Measurements from ENCODE around the gene HGD. TPM values are rescaled to one million over a fixed set of nuclear protein-coding genes. Genes with fewer than 3 reads are reported as not detected.

Gene HGD
- total and polyA plus RNA-seq, 2 of the 13 experiments (the other 11 are each of a cell fraction or from before 2014, with no cell fraction given), result 265 to 398 TPM

DNA sequence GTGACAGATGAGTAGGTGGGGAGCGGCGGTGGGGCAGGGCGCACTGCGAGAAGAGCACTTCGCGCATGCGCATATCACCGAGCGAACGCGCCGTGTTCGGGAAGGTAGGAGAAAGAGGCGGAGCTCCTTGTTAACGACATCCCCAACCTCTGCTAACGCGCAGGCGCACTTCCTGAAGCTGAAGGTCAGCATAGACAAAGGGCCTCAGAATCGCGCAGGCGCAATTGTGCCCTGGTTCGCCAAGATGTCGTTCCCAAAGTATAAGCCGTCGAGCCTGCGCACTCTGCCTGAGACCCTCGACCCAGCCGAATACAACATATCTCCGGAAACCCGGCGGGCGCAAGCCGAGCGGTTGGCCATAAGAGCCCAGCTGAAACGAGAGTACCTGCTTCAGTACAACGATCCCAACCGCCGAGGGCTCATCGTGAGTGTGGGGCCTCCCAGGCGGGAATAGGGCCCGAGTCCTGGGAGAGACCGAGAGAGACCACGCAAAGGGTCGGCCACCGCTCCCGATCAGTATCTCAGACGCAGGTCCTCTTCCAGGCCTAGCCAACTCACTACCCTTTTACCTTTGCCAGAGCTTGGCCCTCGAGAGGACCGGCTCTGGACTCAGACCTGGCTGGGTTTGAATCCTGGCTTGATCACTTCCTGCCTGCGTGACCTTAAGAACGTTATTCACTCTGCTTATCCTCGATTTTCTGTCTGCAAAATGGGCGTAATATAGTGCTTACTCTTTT is 85.8 kb downstream of the HGD start, which contains the start of gene NDUFB4 (continued):
- TF ChIP-seq, protein P1, sequence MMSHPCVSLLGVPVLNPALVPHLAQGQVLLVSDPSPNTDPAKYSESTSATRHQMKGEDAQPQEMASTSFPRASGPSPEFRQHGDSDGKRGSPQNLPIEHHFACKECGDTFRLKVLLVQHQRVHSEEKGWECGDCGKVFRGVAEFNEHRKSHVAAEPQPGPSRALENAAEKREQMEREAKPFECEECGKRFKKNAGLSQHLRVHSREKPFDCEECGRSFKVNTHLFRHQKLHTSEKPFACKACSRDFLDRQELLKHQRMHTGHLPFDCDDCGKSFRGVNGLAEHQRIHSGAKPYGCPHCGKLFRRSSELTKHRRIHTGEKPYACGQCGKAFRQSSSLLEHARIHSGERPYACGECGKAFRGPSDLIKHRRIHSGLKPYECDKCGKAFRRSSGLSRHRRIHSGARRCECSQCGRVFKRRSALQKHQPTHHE (CRISPR knock-in tag; IDR thresholded peaks at IDR 0.05; ENCODE audit: borderline replicate concordance), result peak; percentile 48; the same call in 1 of the 2 replicates
- TF ChIP-seq, protein P2, sequence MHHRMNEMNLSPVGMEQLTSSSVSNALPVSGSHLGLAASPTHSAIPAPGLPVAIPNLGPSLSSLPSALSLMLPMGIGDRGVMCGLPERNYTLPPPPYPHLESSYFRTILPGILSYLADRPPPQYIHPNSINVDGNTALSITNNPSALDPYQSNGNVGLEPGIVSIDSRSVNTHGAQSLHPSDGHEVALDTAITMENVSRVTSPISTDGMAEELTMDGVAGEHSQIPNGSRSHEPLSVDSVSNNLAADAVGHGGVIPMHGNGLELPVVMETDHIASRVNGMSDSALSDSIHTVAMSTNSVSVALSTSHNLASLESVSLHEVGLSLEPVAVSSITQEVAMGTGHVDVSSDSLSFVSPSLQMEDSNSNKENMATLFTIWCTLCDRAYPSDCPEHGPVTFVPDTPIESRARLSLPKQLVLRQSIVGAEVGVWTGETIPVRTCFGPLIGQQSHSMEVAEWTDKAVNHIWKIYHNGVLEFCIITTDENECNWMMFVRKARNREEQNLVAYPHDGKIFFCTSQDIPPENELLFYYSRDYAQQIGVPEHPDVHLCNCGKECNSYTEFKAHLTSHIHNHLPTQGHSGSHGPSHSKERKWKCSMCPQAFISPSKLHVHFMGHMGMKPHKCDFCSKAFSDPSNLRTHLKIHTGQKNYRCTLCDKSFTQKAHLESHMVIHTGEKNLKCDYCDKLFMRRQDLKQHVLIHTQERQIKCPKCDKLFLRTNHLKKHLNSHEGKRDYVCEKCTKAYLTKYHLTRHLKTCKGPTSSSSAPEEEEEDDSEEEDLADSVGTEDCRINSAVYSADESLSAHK (CRISPR knock-in tag; IDR thresholded peaks at IDR 0.05; ENCODE audit: borderline replicate concordance), result no peak
- TF ChIP-seq, protein P3, sequence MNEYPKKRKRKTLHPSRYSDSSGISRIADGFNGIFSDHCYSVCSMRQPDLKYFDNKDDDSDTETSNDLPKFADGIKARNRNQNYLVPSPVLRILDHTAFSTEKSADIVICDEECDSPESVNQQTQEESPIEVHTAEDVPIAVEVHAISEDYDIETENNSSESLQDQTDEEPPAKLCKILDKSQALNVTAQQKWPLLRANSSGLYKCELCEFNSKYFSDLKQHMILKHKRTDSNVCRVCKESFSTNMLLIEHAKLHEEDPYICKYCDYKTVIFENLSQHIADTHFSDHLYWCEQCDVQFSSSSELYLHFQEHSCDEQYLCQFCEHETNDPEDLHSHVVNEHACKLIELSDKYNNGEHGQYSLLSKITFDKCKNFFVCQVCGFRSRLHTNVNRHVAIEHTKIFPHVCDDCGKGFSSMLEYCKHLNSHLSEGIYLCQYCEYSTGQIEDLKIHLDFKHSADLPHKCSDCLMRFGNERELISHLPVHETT (CRISPR knock-in tag; conservative IDR thresholded peaks at IDR 0.05), result no peak
- TF ChIP-seq RBFOX2 (IDR thresholded peaks at IDR 0.05; ENCODE audit: low read depth, low read length) (peak; percentile 77), ZFP37 (CRISPR knock-in tag; IDR thresholded peaks at IDR 0.05; ENCODE audit: borderline replicate concordance) (no peak), CBX5 (CRISPR knock-in tag; IDR thresholded peaks at IDR 0.05; ENCODE audit: borderline replicate concordance) (no peak), ZNF780A (CRISPR knock-in tag; IDR thresholded peaks at IDR 0.05) (no peak), KDM6A (CRISPR knock-in tag; IDR thresholded peaks at IDR 0.05; ENCODE audit: low read depth) (no peak), SALL1 (CRISPR knock-in tag; IDR thresholded peaks at IDR 0.05) (peak; percentile 81), ZNF615 (CRISPR knock-in tag; IDR thresholded peaks at IDR 0.05; ENCODE audit: borderline replicate concordance) (no peak), ZBTB8A (CRISPR knock-in tag; IDR thresholded peaks at IDR 0.05; ENCODE audit: borderline replicate concordance, low read depth) (no peak), ZNF83 (CRISPR knock-in tag; IDR thresholded peaks at IDR 0.05; ENCODE audit: borderline replicate concordance) (no peak), ZNF891 (CRISPR knock-in tag; IDR thresholded peaks at IDR 0.05) (peak; percentile 86; the same call in 1 of the 2 replicates), TAF1 (CRISPR knock-in tag; IDR thresholded peaks at IDR 0.05) (peak; percentile 89)
- TF ChIP-seq, protein P4, sequence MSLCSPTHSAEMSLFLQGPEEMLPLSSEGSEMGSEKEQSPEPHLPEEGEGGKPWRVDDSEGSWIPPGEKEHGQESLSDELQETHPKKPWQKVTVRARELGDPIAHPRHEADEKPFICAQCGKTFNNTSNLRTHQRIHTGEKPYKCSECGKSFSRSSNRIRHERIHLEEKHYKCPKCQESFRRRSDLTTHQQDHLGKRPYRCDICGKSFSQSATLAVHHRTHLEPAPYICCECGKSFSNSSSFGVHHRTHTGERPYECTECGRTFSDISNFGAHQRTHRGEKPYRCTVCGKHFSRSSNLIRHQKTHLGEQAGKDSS (CRISPR knock-in tag; IDR thresholded peaks at IDR 0.05; ENCODE audit: borderline replicate concordance, low read depth), result peak; percentile 99
- TF ChIP-seq, protein P5, sequence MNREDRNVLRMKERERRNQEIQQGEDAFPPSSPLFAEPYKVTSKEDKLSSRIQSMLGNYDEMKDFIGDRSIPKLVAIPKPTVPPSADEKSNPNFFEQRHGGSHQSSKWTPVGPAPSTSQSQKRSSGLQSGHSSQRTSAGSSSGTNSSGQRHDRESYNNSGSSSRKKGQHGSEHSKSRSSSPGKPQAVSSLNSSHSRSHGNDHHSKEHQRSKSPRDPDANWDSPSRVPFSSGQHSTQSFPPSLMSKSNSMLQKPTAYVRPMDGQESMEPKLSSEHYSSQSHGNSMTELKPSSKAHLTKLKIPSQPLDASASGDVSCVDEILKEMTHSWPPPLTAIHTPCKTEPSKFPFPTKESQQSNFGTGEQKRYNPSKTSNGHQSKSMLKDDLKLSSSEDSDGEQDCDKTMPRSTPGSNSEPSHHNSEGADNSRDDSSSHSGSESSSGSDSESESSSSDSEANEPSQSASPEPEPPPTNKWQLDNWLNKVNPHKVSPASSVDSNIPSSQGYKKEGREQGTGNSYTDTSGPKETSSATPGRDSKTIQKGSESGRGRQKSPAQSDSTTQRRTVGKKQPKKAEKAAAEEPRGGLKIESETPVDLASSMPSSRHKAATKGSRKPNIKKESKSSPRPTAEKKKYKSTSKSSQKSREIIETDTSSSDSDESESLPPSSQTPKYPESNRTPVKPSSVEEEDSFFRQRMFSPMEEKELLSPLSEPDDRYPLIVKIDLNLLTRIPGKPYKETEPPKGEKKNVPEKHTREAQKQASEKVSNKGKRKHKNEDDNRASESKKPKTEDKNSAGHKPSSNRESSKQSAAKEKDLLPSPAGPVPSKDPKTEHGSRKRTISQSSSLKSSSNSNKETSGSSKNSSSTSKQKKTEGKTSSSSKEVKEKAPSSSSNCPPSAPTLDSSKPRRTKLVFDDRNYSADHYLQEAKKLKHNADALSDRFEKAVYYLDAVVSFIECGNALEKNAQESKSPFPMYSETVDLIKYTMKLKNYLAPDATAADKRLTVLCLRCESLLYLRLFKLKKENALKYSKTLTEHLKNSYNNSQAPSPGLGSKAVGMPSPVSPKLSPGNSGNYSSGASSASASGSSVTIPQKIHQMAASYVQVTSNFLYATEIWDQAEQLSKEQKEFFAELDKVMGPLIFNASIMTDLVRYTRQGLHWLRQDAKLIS (CRISPR knock-in tag; IDR thresholded peaks at IDR 0.05), result no peak
- TF ChIP-seq, protein P6, sequence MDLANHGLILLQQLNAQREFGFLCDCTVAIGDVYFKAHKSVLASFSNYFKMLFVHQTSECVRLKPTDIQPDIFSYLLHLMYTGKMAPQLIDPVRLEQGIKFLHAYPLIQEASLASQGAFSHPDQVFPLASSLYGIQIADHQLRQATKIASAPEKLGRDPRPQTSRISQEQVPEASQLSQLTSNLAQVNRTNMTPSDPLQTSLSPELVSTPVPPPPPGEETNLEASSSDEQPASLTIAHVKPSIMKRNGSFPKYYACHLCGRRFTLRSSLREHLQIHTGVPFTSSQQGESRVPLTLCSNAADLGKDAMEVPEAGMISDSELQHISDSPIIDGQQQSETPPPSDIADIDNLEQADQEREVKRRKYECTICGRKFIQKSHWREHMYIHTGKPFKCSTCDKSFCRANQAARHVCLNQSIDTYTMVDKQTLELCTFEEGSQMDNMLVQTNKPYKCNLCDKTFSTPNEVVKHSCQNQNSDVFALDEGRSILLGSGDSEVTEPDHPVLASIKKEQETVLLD (CRISPR knock-in tag; IDR thresholded peaks at IDR 0.05; ENCODE audit: low read depth), result no peak

Measured in HepG2 (cell line).